EH (cell line): Measurements from ENCODE around the gene PRDX2.
"Not testable (repeated sequence)": the region's sequence is repeated elsewhere in the genome, so short reads cannot be mapped to it uniquely, and the experiment has no call there.

Experiments used
- DNase-seq: peaks from one replicate; pipeline ENCODE4 v3.0.0-alpha.2; 2015; ENCODE audit warnings: low read depth

The PRDX2 gene

GRCh38 chr19:12825254-12826131, 23.9 kb upstream of the PRDX2 start:
- peak; percentile 39 for DNase-seq

GRCh38 chr19:12821761-12822160, 20.2 kb upstream of the PRDX2 start:
- DNase-seq, result no peak

- DNase-seq, result not testable (repeated sequence)
These were observed 16.2 kb upstream of the PRDX2 start for GRCh38 chr19:12817810-12818209.

- not testable (repeated sequence) for DNase-seq
These were observed 15.6 kb upstream of the PRDX2 start for GRCh38 chr19:12817188-12817587.

GRCh38 chr19:12815088-12815487, 13.5 kb upstream of the PRDX2 start:
- DNase-seq, result no peak

- peak; percentile 88 for DNase-seq
These were observed 4.9 kb upstream of the PRDX2 start, which contains the start of gene RNASEH2A for GRCh38 chr19:12806242-12807081. Gene RNASEH2A (plus strand): TSS chr19:12806584. CDS start chr19:12806674, 90 bp downstream.

- no peak for DNase-seq
These were observed 2.5 kb upstream of the PRDX2 start for GRCh38 chr19:12804051-12804450.

GRCh38 chr19:12802267-12803106, 887 bp upstream of the PRDX2 start:
- DNase-seq, result no peak

- peak; percentile 30 for DNase-seq
These were observed 606 bp downstream of the PRDX2 start for GRCh38 chr19:12800923-12801465.

GRCh38 chr19:12800466-12800770, 1.2 kb downstream of the PRDX2 start:
- no peak for DNase-seq

GRCh38 chr19:12799742-12800465, 1.7 kb downstream of the PRDX2 start:
- no peak for DNase-seq

GRCh38 chr19:12797607-12798006, 4.0 kb downstream of the PRDX2 start:
- DNase-seq, result not testable (repeated sequence)

- DNase-seq, result no peak
These were observed 4.4 kb downstream of the PRDX2 start for GRCh38 chr19:12797141-12797587.

GRCh38 chr19:12796146-12797071, 5.2 kb downstream of the PRDX2 start:
- peak; percentile 80 for DNase-seq

GRCh38 chr19:12794971-12795381, 6.6 kb downstream of the PRDX2 start:
- no peak for DNase-seq

- DNase-seq, result no peak
These were observed 7.2 kb downstream of the PRDX2 start for GRCh38 chr19:12794196-12794941.

GRCh38 chr19:12793290-12794195, 8.1 kb downstream of the PRDX2 start:
- DNase-seq, result peak; percentile 94

- DNase-seq, result no peak
These were observed 8.7 kb downstream of the PRDX2 start for GRCh38 chr19:12792853-12793289.
